ENCODE results near the gene DSCAML1.

The DSCAML1 gene

GRCh38 chr11:117425679-117426296, 371.2 kb downstream of the DSCAML1 start:
- Histone ChIP-seq H3K4me3 (ENCODE audit: low read length) (peak overlapping the region; percentile 59), H4K20me1 (ENCODE audit: insufficient read depth, low read length) (no peaks in the 10 kb centered on the region), H3K9ac (ENCODE audit: low read length) (no peak overlapping the region), H3K79me2 (ENCODE audit: low read length) (no peaks in the 10 kb centered on the region), H3K36me3 (replicated peaks; ENCODE audit: low read depth, low read length) (no peaks in the 10 kb centered on the region), H3K27me3 (ENCODE audit: low read depth, low read length) (no peaks in the 10 kb centered on the region), H3K4me1 (ENCODE audit: low read length) (peaks cover 21% of the 10 kb centered on the region), H2AFZ (ENCODE audit: low read depth, low read length) (peak overlapping the region; percentile 48; the same call in 1 of the 2 replicates), H3K9me3 (ENCODE audit: insufficient read depth, low read length) (no peaks in the 10 kb centered on the region), H3K4me2 (ENCODE audit: low read length) (peak overlapping the region; percentile 66), H3K27ac (ENCODE audit: low read length) (no peak overlapping the region)
- TF ChIP-seq EZH2phosphoT487 (IDR thresholded peaks at IDR 0.05; ENCODE audit: low read depth) = no peak

GRCh38 chr11:117424781-117425180, 372.2 kb downstream of the DSCAML1 start:
- H3K79me2 ChIP-seq (ENCODE audit: low read length) = no peaks in the 10 kb centered on the region
- H2AFZ ChIP-seq (ENCODE audit: low read depth, low read length) = no peak overlapping the region
- peaks cover 21% of the 10 kb centered on the region for H3K4me1 ChIP-seq (ENCODE audit: low read length)
- H3K36me3 ChIP-seq (replicated peaks; ENCODE audit: low read depth, low read length) = no peaks in the 10 kb centered on the region
- no peak overlapping the region for H3K4me2 ChIP-seq (ENCODE audit: low read length)
- H3K4me3 ChIP-seq (ENCODE audit: low read length) = no peak overlapping the region
- H3K9me3 ChIP-seq (ENCODE audit: insufficient read depth, low read length) = no peaks in the 10 kb centered on the region
- TF ChIP-seq EZH2phosphoT487 (IDR thresholded peaks at IDR 0.05; ENCODE audit: low read depth) (no peak), CTCF (IDR thresholded peaks at IDR 0.05; ENCODE audit: low read depth, low read length) (no peak)
- H4K20me1 ChIP-seq (ENCODE audit: insufficient read depth, low read length) = no peaks in the 10 kb centered on the region
- no peak overlapping the region for H3K9ac ChIP-seq (ENCODE audit: low read length)
- H3K27me3 ChIP-seq (ENCODE audit: low read depth, low read length) = no peaks in the 10 kb centered on the region
- H3K27ac ChIP-seq (ENCODE audit: low read length) = no peak overlapping the region

- TF ChIP-seq EZH2phosphoT487 (IDR thresholded peaks at IDR 0.05; ENCODE audit: low read depth) = no peak
- no peak for TF ChIP-seq CTCF (IDR thresholded peaks at IDR 0.05; ENCODE audit: low read depth, low read length)
- no peaks in the 10 kb centered on the region for H3K9me3 ChIP-seq (ENCODE audit: insufficient read depth, low read length)
- H3K27me3 ChIP-seq (ENCODE audit: low read depth, low read length) = no peaks in the 10 kb centered on the region
- no peaks in the 10 kb centered on the region for H3K79me2 ChIP-seq (ENCODE audit: low read length)
- no peak overlapping the region for H3K4me2 ChIP-seq (ENCODE audit: low read length)
- H3K9ac ChIP-seq (ENCODE audit: low read length) = no peak overlapping the region
- H2AFZ ChIP-seq (ENCODE audit: low read depth, low read length) = no peak overlapping the region
- no peak overlapping the region for H3K4me3 ChIP-seq (ENCODE audit: low read length)
- H3K36me3 ChIP-seq (replicated peaks; ENCODE audit: low read depth, low read length) = no peaks in the 10 kb centered on the region
- H3K27ac ChIP-seq (ENCODE audit: low read length) = no peak overlapping the region
- H3K4me1 ChIP-seq (ENCODE audit: low read length) = peaks cover 18% of the 10 kb centered on the region
- no peaks in the 10 kb centered on the region for H4K20me1 ChIP-seq (ENCODE audit: insufficient read depth, low read length)
Measured at GRCh38 chr11:117423046-117423575, 373.9 kb downstream of the DSCAML1 start.

- H3K79me2 ChIP-seq (ENCODE audit: low read length) = no peaks in the 10 kb centered on the region
- no peak overlapping the region for H3K4me3 ChIP-seq (ENCODE audit: low read length)
- no peaks in the 10 kb centered on the region for H3K9me3 ChIP-seq (ENCODE audit: insufficient read depth, low read length)
- no peaks in the 10 kb centered on the region for H4K20me1 ChIP-seq (ENCODE audit: insufficient read depth, low read length)
- peaks cover 13% of the 10 kb centered on the region for H3K4me1 ChIP-seq (ENCODE audit: low read length)
- H3K4me2 ChIP-seq (ENCODE audit: low read length) = no peak overlapping the region
- TF ChIP-seq CTCF (IDR thresholded peaks at IDR 0.05; ENCODE audit: low read depth, low read length) (no peak), EZH2phosphoT487 (IDR thresholded peaks at IDR 0.05; ENCODE audit: low read depth) (no peak)
- H3K9ac ChIP-seq (ENCODE audit: low read length) = no peak overlapping the region
- no peak overlapping the region for H3K27ac ChIP-seq (ENCODE audit: low read length)
- H2AFZ ChIP-seq (ENCODE audit: low read depth, low read length) = no peak overlapping the region
- H3K27me3 ChIP-seq (ENCODE audit: low read depth, low read length) = no peaks in the 10 kb centered on the region
- H3K36me3 ChIP-seq (replicated peaks; ENCODE audit: low read depth, low read length) = no peaks in the 10 kb centered on the region
Measured at GRCh38 chr11:117421476-117421875, 375.5 kb downstream of the DSCAML1 start.
